Epithelial cell of prostate (primary cell): ENCODE data around the gene PDGFD.

Source experiments
- DNase-seq: peaks from one replicate; pipeline ENCODE4 v3.0.0-alpha.2; 2011; ENCODE audit warnings: low read depth, low spot score
- H3K27ac ChIP-seq: fragments of 450-650 bp; 2 replicates; pipeline ENCODE4 v1.5.1; 2017; ENCODE audit warnings: mild to moderate bottlenecking

The PDGFD gene

GRCh38 chr11:103935219-103935618 lies 228.7 kb downstream of the PDGFD start:
- no peak for DNase-seq
- no peak overlapping the region for H3K27ac ChIP-seq

GRCh38 chr11:103929170-103929903 lies 234.6 kb downstream of the PDGFD start:
- DNase-seq: no peak
- no peak overlapping the region for H3K27ac ChIP-seq

GRCh38 chr11:103928802-103929161 lies 235.2 kb downstream of the PDGFD start:
- no peak overlapping the region for H3K27ac ChIP-seq
- no peak for DNase-seq

- no peak for DNase-seq
- H3K27ac ChIP-seq: no peak overlapping the region
Observed at GRCh38 chr11:103928040-103928801, 235.7 kb downstream of the PDGFD start.

GRCh38 chr11:103927535-103927934 lies 236.4 kb downstream of the PDGFD start:
- no peak for DNase-seq
- H3K27ac ChIP-seq: no peak overlapping the region

GRCh38 chr11:103926990-103927389 lies 237.0 kb downstream of the PDGFD start:
- DNase-seq: no peak
- no peak overlapping the region for H3K27ac ChIP-seq

- H3K27ac ChIP-seq: no peak overlapping the region
- DNase-seq: no peak
Observed at GRCh38 chr11:103924166-103925013, 239.6 kb downstream of the PDGFD start.

GRCh38 chr11:103923451-103923931 lies 240.5 kb downstream of the PDGFD start:
- H3K27ac ChIP-seq: no peak overlapping the region
- no peak for DNase-seq

GRCh38 chr11:103920933-103921332 lies 243.0 kb downstream of the PDGFD start:
- H3K27ac ChIP-seq: no peak overlapping the region
- no peak for DNase-seq

GRCh38 chr11:103920449-103920848 lies 243.5 kb downstream of the PDGFD start:
- DNase-seq: no peak

GRCh38 chr11:103910721-103911120 lies 253.2 kb downstream of the PDGFD start:
- H3K27ac ChIP-seq: no peak overlapping the region
- DNase-seq: no peak

More at GRCh38 chr11:103920449-103920848, 243.5 kb downstream of the PDGFD start:
- no peak overlapping the region for H3K27ac ChIP-seq

GRCh38 chr11:103907548-103908455 lies 256.1 kb downstream of the PDGFD start:
- DNase-seq: no peak
- H3K27ac ChIP-seq: no peak overlapping the region

- no peak for DNase-seq
- H3K27ac ChIP-seq: no peak overlapping the region
Observed at GRCh38 chr11:103907136-103907535, 256.8 kb downstream of the PDGFD start.

GRCh38 chr11:103906291-103906867 lies 257.6 kb downstream of the PDGFD start:
- no peak for DNase-seq
- no peak overlapping the region for H3K27ac ChIP-seq

- no peak for DNase-seq
- H3K27ac ChIP-seq: no peak overlapping the region
Observed at GRCh38 chr11:103904324-103904667, 259.7 kb downstream of the PDGFD start.

- no peak for DNase-seq
- no peak overlapping the region for H3K27ac ChIP-seq
Observed at GRCh38 chr11:103903621-103904323, 260.2 kb downstream of the PDGFD start.

GRCh38 chr11:103902994-103903393 lies 261.0 kb downstream of the PDGFD start:
- no peak overlapping the region for H3K27ac ChIP-seq
- DNase-seq: no peak

- no peak for DNase-seq
- no peak overlapping the region for H3K27ac ChIP-seq
Observed at GRCh38 chr11:103901656-103902055, 262.3 kb downstream of the PDGFD start.
